Measurements from ENCODE around the gene PDE6A. TPM values are rescaled to one million over a fixed set of nuclear protein-coding genes. Genes with fewer than 3 reads are reported as not detected.

Gene PDE6A
- total RNA-seq, 1 donor from 2014 or later: not detected

DNA sequence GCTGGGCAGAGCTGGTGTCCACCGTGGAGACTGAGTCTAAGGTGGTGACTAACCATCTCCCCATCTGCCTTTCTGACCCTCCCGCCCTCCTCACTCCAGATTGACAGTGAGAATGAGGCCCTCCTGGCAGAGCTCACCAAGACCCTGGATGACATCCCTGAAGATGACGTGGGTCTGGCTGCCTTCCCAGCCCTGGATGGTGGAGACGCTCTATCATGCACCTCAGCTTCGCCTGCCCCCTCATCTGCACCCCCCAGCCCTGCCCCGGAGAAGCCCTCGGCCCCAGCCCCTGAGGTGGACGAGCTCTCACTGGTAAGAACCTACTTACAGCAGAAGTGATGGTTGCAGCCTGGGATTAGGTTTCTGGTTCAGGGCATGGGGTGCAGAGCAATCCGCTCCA is 118.0 kb downstream of the PDE6A start:
- ChIA-PET POLR2A (no interaction called here), CTCF (interaction anchor here (1.2 to 9.9 kb wide), 4 partner anchors 25 to 198 kb away, joined by 4 to 162 read pairs (median 106); no protein-coding TSS in a partner anchor)
- Mint-ChIP-seq H3K27ac (no peak overlapping the region), H3K36me3 (ENCODE audit: low read depth) (peaks cover 15% of the 10 kb centered on the region), H3K4me1 (peaks cover 7% of the 10 kb centered on the region), H3K4me3 (no peak overlapping the region), H3K9me3 (no peaks in the 10 kb centered on the region), H3K27me3 (no peaks in the 10 kb centered on the region)
- TF ChIP-seq, protein P1, sequence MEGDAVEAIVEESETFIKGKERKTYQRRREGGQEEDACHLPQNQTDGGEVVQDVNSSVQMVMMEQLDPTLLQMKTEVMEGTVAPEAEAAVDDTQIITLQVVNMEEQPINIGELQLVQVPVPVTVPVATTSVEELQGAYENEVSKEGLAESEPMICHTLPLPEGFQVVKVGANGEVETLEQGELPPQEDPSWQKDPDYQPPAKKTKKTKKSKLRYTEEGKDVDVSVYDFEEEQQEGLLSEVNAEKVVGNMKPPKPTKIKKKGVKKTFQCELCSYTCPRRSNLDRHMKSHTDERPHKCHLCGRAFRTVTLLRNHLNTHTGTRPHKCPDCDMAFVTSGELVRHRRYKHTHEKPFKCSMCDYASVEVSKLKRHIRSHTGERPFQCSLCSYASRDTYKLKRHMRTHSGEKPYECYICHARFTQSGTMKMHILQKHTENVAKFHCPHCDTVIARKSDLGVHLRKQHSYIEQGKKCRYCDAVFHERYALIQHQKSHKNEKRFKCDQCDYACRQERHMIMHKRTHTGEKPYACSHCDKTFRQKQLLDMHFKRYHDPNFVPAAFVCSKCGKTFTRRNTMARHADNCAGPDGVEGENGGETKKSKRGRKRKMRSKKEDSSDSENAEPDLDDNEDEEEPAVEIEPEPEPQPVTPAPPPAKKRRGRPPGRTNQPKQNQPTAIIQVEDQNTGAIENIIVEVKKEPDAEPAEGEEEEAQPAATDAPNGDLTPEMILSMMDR (IDR thresholded peaks at IDR 0.05): no peak
- intact Hi-C loops (cut with micrococcal nuclease): loop anchor here (5.0 kb wide), 1 partner anchor 49 kb away; no protein-coding TSS in a partner anchor
- no peak for DNase-seq
- ATAC-seq (ENCODE audit: low read depth): no peak

GRCh38 chr5:149824846-149825245 is 119.7 kb downstream of the PDE6A start:
- H3K36me3 Mint-ChIP-seq (ENCODE audit: low read depth): peaks cover 22% of the 10 kb centered on the region
- H3K4me3 Mint-ChIP-seq: no peak overlapping the region
- no peak for DNase-seq
- intact Hi-C loops (cut with micrococcal nuclease): loop anchor here (5.0 kb wide), 1 partner anchor 48 kb away; no protein-coding TSS in a partner anchor
- no peak for ATAC-seq (ENCODE audit: low read depth)
- H3K27me3 Mint-ChIP-seq: no peaks in the 10 kb centered on the region
- TF ChIP-seq, protein P1 (IDR thresholded peaks at IDR 0.05): no peak
- H3K27ac Mint-ChIP-seq: no peak overlapping the region
- peaks cover 2% of the 10 kb centered on the region for H3K4me1 Mint-ChIP-seq
- POLR2A ChIA-PET: no interaction called here
- CTCF ChIA-PET: interaction anchor here (0.7 to 8.6 kb wide), 6 partner anchors 9 to 188 kb away, joined by 3 to 162 read pairs (median 8); no protein-coding TSS in a partner anchor
- no peaks in the 10 kb centered on the region for H3K9me3 Mint-ChIP-seq

DNA sequence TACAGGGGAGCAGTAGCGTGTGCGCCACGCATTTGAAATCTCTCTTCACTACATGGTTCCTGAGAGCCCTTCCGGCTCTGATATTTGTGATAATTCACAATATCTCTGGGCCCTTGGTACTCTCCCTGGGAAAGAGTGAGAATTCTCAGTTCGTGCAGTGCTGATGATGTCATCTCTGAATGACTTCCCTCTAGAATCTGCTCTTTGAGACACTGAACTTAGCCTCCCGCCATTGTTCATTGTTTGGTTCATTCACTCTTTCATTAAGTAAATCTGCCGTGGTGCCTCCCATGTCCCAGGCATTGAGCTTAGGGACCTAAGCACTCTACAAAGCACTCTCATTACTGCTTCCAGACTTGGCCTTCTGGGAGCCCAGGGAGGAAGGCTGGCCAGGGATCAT is 120.5 kb downstream of the PDE6A start:
- POLR2A ChIA-PET: no interaction called here
- Mint-ChIP-seq H3K36me3 (ENCODE audit: low read depth) (peaks cover 20% of the 10 kb centered on the region), H3K27ac (no peak overlapping the region), H3K4me1 (peaks cover 2% of the 10 kb centered on the region), H3K4me3 (no peak overlapping the region), H3K27me3 (no peaks in the 10 kb centered on the region), H3K9me3 (no peaks in the 10 kb centered on the region)
- DNase-seq: no peak
- intact Hi-C loops (cut with micrococcal nuclease): no loop called here
- TF ChIP-seq, protein P1 (IDR thresholded peaks at IDR 0.05): no peak
- no peak for ATAC-seq (ENCODE audit: low read depth)
- CTCF ChIA-PET: interaction anchor here (0.7 to 8.6 kb wide), 4 partner anchors 11 to 187 kb away, joined by 3 to 162 read pairs (median 8); no protein-coding TSS in a partner anchor

- Mint-ChIP-seq H3K4me3 (no peak overlapping the region), H3K27ac (no peak overlapping the region), H3K36me3 (ENCODE audit: low read depth) (peaks cover 18% of the 10 kb centered on the region), H3K9me3 (no peaks in the 10 kb centered on the region), H3K27me3 (no peaks in the 10 kb centered on the region), H3K4me1 (no peaks in the 10 kb centered on the region)
- TF ChIP-seq, protein P1 (IDR thresholded peaks at IDR 0.05): no peak
- intact Hi-C loops (cut with micrococcal nuclease): no loop called here
- DNase-seq: no peak
- ChIA-PET CTCF (interaction anchor here (1.0 to 2.4 kb wide), 5 partner anchors 11 to 168 kb away, joined by 3 to 9 read pairs (median 3); partner anchors contain the start of gene PPARGC1B), POLR2A (no interaction called here)
- ATAC-seq (ENCODE audit: low read depth): no peak
Measured at GRCh38 chr5:149823375-149823774, 121.2 kb downstream of the PDE6A start.

- Mint-ChIP-seq H3K4me3 (no peak overlapping the region), H3K4me1 (no peaks in the 10 kb centered on the region), H3K27me3 (no peaks in the 10 kb centered on the region), H3K9me3 (no peaks in the 10 kb centered on the region), H3K36me3 (ENCODE audit: low read depth) (peaks cover 16% of the 10 kb centered on the region), H3K27ac (no peak overlapping the region)
- TF ChIP-seq, protein P1 (IDR thresholded peaks at IDR 0.05): no peak
- POLR2A ChIA-PET: no interaction called here
- CTCF ChIA-PET: interaction anchor here (1.1 to 2.4 kb wide), 3 partner anchors 12 to 167 kb away, joined by 3 to 9 read pairs (median 7); no protein-coding TSS in a partner anchor
- no peak for DNase-seq
- ATAC-seq (ENCODE audit: low read depth): no peak
- intact Hi-C loops (cut with micrococcal nuclease): no loop called here
Measured at GRCh38 chr5:149822301-149822700, 122.3 kb downstream of the PDE6A start.
